ENCODE data around the gene SNAP23.

- TF ChIP-seq CTCF (conservative IDR thresholded peaks at IDR 0.05; ENCODE audit: low read length), result no peak
- no peak for TF ChIP-seq EZH2phosphoT487 (IDR thresholded peaks at IDR 0.05; ENCODE audit: borderline replicate concordance, low read depth, low read length)
Measured at GRCh38 chr15:42449770-42450424, 45.5 kb upstream of the SNAP23 start.

Data from OCI-LY7 (cell line).